ENCODE measurements around the gene ANKDD1B. TPM values are rescaled to one million over a fixed set of nuclear protein-coding genes. Genes with fewer than 3 reads are reported as not detected.

Gene ANKDD1B
- polyA plus RNA-seq, 1 of the 3 experiments (the other 2 are of a cell fraction): 0.12 TPM

- CTCF ChIA-PET: interaction anchor here (1.6 kb wide), 1 partner anchor 27 kb away, joined by 6 read pairs; no protein-coding TSS in a partner anchor
These were observed 43.5 kb downstream of the ANKDD1B start for GRCh38 chr5:75654693-75655295.

GRCh38 chr5:75656311-75657003, 45.2 kb downstream of the ANKDD1B start:
- H3F3A ChIP-seq (replicated peaks; ENCODE audit: insufficient read depth): no peaks in the 10 kb centered on the region
- no peaks in the 10 kb centered on the region for H3K9me2 ChIP-seq
- no peak overlapping the region for H3K27ac ChIP-seq (ENCODE audit: low read depth in 2 of 2, low read length in 1 of 2)
- POLR2A ChIA-PET: no interaction called here
- 65% methylated on average over 8 of the region's 9 CpGs for WGBS (ENCODE audit: low lambda C conversion rate)
- no peaks in the 10 kb centered on the region for H4K20me1 ChIP-seq (ENCODE audit: insufficient read depth)
- H3K4me1 ChIP-seq (ENCODE audit: control insufficient read depth in 1 of 2, insufficient read depth in 2 of 2, low read depth in 1 of 2, low read length in 1 of 2): peaks cover 0 to 8% of the 10 kb centered on the region in 2 experiments; a peak in 1 of 4 replicates
- H3K4me2 ChIP-seq: no peak overlapping the region
- peak overlapping the region; percentile 41; the same call in 1 of the 2 replicates for H2AFZ ChIP-seq (ENCODE audit: low read depth)
- H3K9me3 ChIP-seq: no peaks in the 10 kb centered on the region
- H3K79me2 ChIP-seq (ENCODE audit: insufficient read depth): no peaks in the 10 kb centered on the region
- no peaks in the 10 kb centered on the region for H3K36me3 ChIP-seq (replicated peaks in 1 of 2; ENCODE audit: control insufficient read depth in 1 of 2, insufficient read depth in 2 of 2, low read length in 1 of 2)
- TF ChIP-seq RAD21 (IDR thresholded peaks at IDR 0.05; ENCODE audit: low read length) (no peak), RFX5 (IDR thresholded peaks at IDR 0.05; ENCODE audit: low read length) (no peak), TEAD4 (IDR thresholded peaks at IDR 0.05; ENCODE audit: borderline replicate concordance, insufficient read depth) (no peak), EZH2phosphoT487 (IDR thresholded peaks at IDR 0.05; ENCODE audit: borderline replicate concordance, low read depth) (no peak), PBX3 (IDR thresholded peaks at IDR 0.05) (no peak), TCF12 (IDR thresholded peaks at IDR 0.05) (no peak), ZBTB33 (IDR thresholded peaks at IDR 0.05; ENCODE audit: borderline replicate concordance, low read depth) (no peak), FOXJ3 (CRISPR knock-in tag; IDR thresholded peaks at IDR 0.05) (no peak), CTCF (IDR thresholded peaks at IDR 0.05) (no peak), POLR2AphosphoS5 (IDR thresholded peaks at IDR 0.05; ENCODE audit: low read depth, low read length) (no peak), RXRA (IDR thresholded peaks at IDR 0.05; ENCODE audit: borderline replicate concordance, low read depth) (no peak), NRF1 (IDR thresholded peaks at IDR 0.05; ENCODE audit: low read depth, low read length) (no peak), CHD2 (IDR thresholded peaks at IDR 0.05; ENCODE audit: low read length, partially characterized antibody) (no peak), NFIC (IDR thresholded peaks at IDR 0.05; ENCODE audit: borderline replicate concordance) (no peak), REST (IDR thresholded peaks at IDR 0.05; ENCODE audit: low read depth, low read length) (no peak), SIN3A (IDR thresholded peaks at IDR 0.05; ENCODE audit: borderline replicate concordance, low read depth, low read length) (no peak), FOXM1 (IDR thresholded peaks at IDR 0.05; ENCODE audit: low read depth) (no peak), JUND (IDR thresholded peaks at IDR 0.05) (no peak)
- H3K9ac ChIP-seq: no peak overlapping the region
- no peaks in the 10 kb centered on the region for H3K27me3 ChIP-seq (ENCODE audit: insufficient read depth)
- no peak for DNase-seq
- CTCF ChIA-PET: interaction anchor here (1.4 to 1.6 kb wide), 2 partner anchors 11 to 26 kb away, joined by 4 to 6 read pairs; no protein-coding TSS in a partner anchor
- no peak overlapping the region for H3K4me3 ChIP-seq (ENCODE audit: low read depth in 2 of 2, low read length in 1 of 2)

More at GRCh38 chr5:75654693-75655295, 43.5 kb downstream of the ANKDD1B start:
- POLR2A ChIA-PET: no interaction called here
- Histone ChIP-seq H3K4me2 (no peak overlapping the region), H2AFZ (ENCODE audit: low read depth) (no peak overlapping the region), H3F3A (replicated peaks; ENCODE audit: insufficient read depth) (no peaks in the 10 kb centered on the region), H3K27ac (ENCODE audit: low read depth in 2 of 2, low read length in 1 of 2) (no peak overlapping the region), H3K27me3 (ENCODE audit: insufficient read depth) (no peaks in the 10 kb centered on the region), H3K4me3 (ENCODE audit: low read depth in 2 of 2, low read length in 1 of 2) (no peak overlapping the region), H3K9ac (no peak overlapping the region), H3K9me3 (no peaks in the 10 kb centered on the region), H4K20me1 (ENCODE audit: insufficient read depth) (no peaks in the 10 kb centered on the region), H3K36me3 (replicated peaks in 1 of 2; ENCODE audit: control insufficient read depth in 1 of 2, insufficient read depth in 2 of 2, low read length in 1 of 2) (no peaks in the 10 kb centered on the region), H3K9me2 (no peaks in the 10 kb centered on the region), H3K79me2 (ENCODE audit: insufficient read depth) (no peaks in the 10 kb centered on the region), H3K4me1 (ENCODE audit: control insufficient read depth in 1 of 2, insufficient read depth in 2 of 2, low read depth in 1 of 2, low read length in 1 of 2) (peaks cover 0 to 5% of the 10 kb centered on the region in 2 experiments; a peak in 1 of 4 replicates)
- TF ChIP-seq RFX5 (IDR thresholded peaks at IDR 0.05; ENCODE audit: low read length) (no peak), RCOR1 (IDR thresholded peaks at IDR 0.05; ENCODE audit: low read length) (no peak)
- 88% methylated on average over 19 of the region's 19 CpGs for WGBS (ENCODE audit: low lambda C conversion rate)
- no peak for DNase-seq

Data from SK-N-SH (cell line).